Activated naive CD8-positive, alpha-beta T cell treated with anti-CD3 and anti-CD28 coated beads for 36 hours (primary cell): ENCODE measurements around the gene FITM1. TPM values are rescaled to one million over a fixed set of nuclear protein-coding genes. Genes with fewer than 3 reads are reported as not detected.

Experiments
- DNase-seq: peaks from one replicate; pipeline ENCODE4 v3.0.0; 2021
- H3K27ac Mint-ChIP-seq: one replicate; pipeline ENCODE4 v1.8.0; 2022; ENCODE audit warnings: mild to moderate bottlenecking, moderate library complexity, mixed read lengths
- H3K27me3 Mint-ChIP-seq: one replicate; pipeline ENCODE4 v1.8.0; 2022; ENCODE audit warnings: mild to moderate bottlenecking, mixed read lengths
- H3K36me3 Mint-ChIP-seq: one replicate; pipeline ENCODE4 v1.8.0; 2021; ENCODE audit warnings: mild to moderate bottlenecking, mixed read lengths
- H3K4me1 Mint-ChIP-seq: one replicate; pipeline ENCODE4 v1.8.0; 2021; ENCODE audit warnings: mixed read lengths
- H3K4me3 Mint-ChIP-seq: one replicate; pipeline ENCODE4 v1.8.0; 2022; ENCODE audit warnings: mild to moderate bottlenecking, moderate library complexity, mixed read lengths
- H3K9me3 Mint-ChIP-seq: one replicate; pipeline ENCODE4 v1.8.0; 2022; ENCODE audit warnings: mixed read lengths
- total RNA-seq, 2 experiments: library from RNA; stranded (reverse); gene quantifications; one replicate each; pipeline ENCODE4 v1.2.3, GENCODE V29; 2021

FITM1 gene
- total RNA-seq, 2 experiments from 2014 or later, result 0.29 TPM; not detected in 1

GRCh38 chr14:24171422-24172260 is 41.2 kb downstream of the FITM1 start, which contains the start of gene REC8:
Gene REC8 (plus strand): TSS chr14:24172080. CDS start chr14:24172553, 473 bp downstream.
- peak within 1 kb of the TSS; percentile 83 for H3K27ac Mint-ChIP-seq
- DNase-seq, result peak; percentile 83
- peaks cover 31% of the 10 kb centered on the region for H3K36me3 Mint-ChIP-seq
- H3K27me3 Mint-ChIP-seq, result no peaks in the 10 kb centered on the region
- peak within 1 kb of the TSS; percentile 78 for H3K4me3 Mint-ChIP-seq
- peaks cover 22% of the 10 kb centered on the region for H3K4me1 Mint-ChIP-seq
- H3K9me3 Mint-ChIP-seq, result no peaks in the 10 kb centered on the region

DNA sequence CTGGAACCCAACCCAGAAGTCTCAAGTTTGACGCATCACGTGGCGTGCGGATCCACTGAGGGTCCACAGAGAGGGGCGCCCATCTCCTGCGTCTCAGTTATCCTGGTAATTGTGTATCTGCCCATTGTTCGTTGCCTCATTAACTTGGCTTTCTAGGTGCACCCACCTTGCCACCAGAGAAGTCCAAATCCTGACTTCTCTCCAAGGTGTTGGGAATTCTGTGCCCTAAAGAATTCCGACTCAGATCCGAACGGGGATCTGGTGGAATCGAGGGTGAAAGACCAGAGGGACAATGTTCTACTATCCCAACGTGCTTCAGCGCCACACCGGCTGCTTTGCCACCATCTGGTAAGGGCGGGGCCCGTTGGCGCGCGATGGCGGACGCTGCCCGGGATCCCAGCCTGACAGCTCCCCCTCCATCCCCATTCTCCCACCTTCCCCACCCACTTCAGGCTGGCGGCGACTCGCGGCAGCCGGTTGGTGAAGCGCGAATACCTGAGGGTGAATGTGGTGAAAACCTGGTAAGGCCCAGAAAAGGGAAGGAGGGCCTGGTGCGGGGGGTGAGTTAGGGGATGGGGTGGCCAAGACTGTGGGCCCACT is 41.9 kb downstream of the FITM1 start:
- DNase-seq, result no peak
- peak overlapping the region; percentile 54 for H3K27ac Mint-ChIP-seq
- peaks cover 26% of the 10 kb centered on the region for H3K36me3 Mint-ChIP-seq
- peak overlapping the region; percentile 78 for H3K4me3 Mint-ChIP-seq
- H3K27me3 Mint-ChIP-seq, result no peaks in the 10 kb centered on the region
- peaks cover 18% of the 10 kb centered on the region for H3K4me1 Mint-ChIP-seq
- no peaks in the 10 kb centered on the region for H3K9me3 Mint-ChIP-seq

DNA sequence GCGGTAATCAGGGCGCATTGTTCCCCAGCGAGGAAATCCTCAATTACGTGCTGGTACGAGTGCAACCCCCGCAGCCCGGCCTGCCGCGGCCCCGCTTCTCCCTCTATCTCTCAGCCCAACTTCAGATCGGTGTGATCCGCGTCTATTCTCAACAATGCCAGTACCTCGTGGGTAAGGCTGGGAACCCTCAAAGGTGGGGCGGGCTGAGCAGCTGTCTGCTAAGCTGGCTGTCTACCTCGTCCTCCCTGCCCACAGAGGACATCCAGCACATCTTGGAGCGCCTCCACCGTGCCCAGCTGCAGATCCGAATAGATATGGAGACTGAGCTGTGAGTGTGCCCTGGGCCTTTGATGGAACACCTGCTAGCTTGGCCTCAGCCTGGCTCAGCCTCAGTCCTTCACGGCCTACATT is 42.4 kb downstream of the FITM1 start:
- no peak for DNase-seq
- peaks cover 18% of the 10 kb centered on the region for H3K4me1 Mint-ChIP-seq
- H3K27me3 Mint-ChIP-seq, result no peaks in the 10 kb centered on the region
- no peaks in the 10 kb centered on the region for H3K9me3 Mint-ChIP-seq
- H3K4me3 Mint-ChIP-seq, result peak overlapping the region; percentile 78
- peaks cover 23% of the 10 kb centered on the region for H3K36me3 Mint-ChIP-seq
- H3K27ac Mint-ChIP-seq, result peak overlapping the region; percentile 25

DNA sequence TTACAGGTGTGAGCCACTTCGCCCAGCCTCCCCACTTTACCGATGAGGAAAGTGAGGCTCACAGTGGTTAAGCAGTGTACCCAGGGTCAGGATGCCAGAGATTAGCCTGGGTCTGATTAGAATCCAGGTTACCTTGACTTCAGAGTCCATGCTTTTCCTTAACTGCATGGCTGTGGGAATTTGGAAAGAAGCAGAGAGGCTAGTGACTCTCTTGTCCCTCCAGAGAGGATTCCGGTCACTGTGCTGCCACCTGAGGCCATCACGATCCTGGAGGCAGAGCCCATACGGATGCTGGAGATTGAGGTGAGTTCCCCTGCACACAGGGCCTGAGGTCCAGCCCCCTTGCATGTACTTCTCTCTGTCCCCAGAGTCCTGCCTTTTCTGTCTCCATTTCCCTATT is 46.1 kb downstream of the FITM1 start:
- H3K27me3 Mint-ChIP-seq, result no peaks in the 10 kb centered on the region
- peaks cover 10% of the 10 kb centered on the region for H3K36me3 Mint-ChIP-seq
- no peaks in the 10 kb centered on the region for H3K9me3 Mint-ChIP-seq
- no peak for DNase-seq
- H3K4me1 Mint-ChIP-seq, result peaks cover 11% of the 10 kb centered on the region
- no peak overlapping the region for H3K27ac Mint-ChIP-seq
- H3K4me3 Mint-ChIP-seq, result no peak overlapping the region

GRCh38 chr14:24177041-24177825 is 46.8 kb downstream of the FITM1 start:
- H3K4me1 Mint-ChIP-seq, result peaks cover 8% of the 10 kb centered on the region
- no peak overlapping the region for H3K4me3 Mint-ChIP-seq
- peaks cover 8% of the 10 kb centered on the region for H3K36me3 Mint-ChIP-seq
- no peaks in the 10 kb centered on the region for H3K9me3 Mint-ChIP-seq
- H3K27me3 Mint-ChIP-seq, result no peaks in the 10 kb centered on the region
- peak overlapping the region; percentile 6 for H3K27ac Mint-ChIP-seq
- DNase-seq, result no peak

DNA sequence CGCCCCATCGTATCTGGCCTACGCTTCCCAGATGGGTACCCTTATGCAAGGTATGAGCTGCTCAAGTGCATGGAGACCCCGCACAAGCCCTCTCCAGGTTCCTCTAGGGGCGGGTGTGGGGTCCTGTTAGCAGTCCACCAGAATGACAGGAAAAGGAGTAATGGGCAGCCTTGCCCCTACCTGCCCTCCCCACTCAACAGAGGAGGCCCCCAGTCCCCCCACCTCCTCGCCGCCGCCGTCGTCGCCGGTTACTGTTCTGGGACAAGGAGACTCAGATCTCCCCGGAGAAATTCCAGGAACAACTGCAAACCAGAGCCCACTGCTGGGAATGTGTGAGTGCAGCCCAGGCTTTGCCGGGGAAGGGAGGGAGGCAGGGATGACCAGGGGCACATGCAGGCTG is 47.4 kb downstream of the FITM1 start:
- Mint-ChIP-seq H3K27ac (no peak overlapping the region), H3K36me3 (peaks cover 8% of the 10 kb centered on the region), H3K4me3 (no peak overlapping the region), H3K27me3 (no peaks in the 10 kb centered on the region), H3K9me3 (no peaks in the 10 kb centered on the region), H3K4me1 (peaks cover 10% of the 10 kb centered on the region)
- no peak for DNase-seq

DNA sequence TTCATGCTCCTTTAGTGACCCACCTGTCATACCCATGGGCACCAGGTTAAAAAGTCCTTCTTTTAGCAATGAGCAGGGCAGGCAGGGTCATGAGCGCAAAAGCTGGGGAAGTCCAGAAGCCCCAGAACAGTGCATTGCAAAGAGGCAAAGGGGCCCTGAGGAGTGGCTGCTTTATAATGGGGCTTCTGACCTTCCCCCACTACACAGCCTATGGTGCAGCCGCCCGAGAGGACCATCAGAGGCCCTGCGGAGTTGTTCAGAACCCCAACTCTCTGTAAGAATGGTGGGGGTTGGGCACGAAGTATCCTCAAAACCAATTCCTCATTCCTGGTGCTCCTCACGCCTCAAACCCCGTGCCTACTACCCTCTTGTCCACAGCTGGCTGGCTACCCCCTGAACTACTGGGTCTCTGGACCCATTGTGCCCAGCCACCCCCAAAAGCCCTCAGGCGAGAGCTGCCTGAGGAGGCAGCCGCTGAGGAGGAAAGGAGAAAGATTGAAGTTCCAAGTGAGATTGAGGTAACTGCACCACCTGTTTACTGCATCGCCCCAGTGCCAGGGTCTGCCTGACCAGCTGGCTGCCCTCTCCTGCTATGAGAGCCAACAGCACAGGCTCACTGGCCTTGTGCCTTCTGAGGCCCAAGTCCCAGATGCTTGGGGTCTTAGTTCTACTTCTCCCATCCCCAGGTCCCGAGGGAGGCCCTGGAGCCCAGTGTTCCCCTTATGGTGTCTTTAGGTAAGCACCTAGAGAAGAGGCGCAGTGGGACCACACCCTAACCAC is 48.1 kb downstream of the FITM1 start:
- Mint-ChIP-seq H3K27me3 (no peaks in the 10 kb centered on the region), H3K4me1 (peaks cover 10% of the 10 kb centered on the region), H3K27ac (no peak overlapping the region), H3K4me3 (no peak overlapping the region), H3K36me3 (peaks cover 4% of the 10 kb centered on the region), H3K9me3 (no peaks in the 10 kb centered on the region)
- DNase-seq, result no peak

GRCh38 chr14:24179294-24179960 is 49.0 kb downstream of the FITM1 start:
- Mint-ChIP-seq H3K36me3 (peaks cover 4% of the 10 kb centered on the region), H3K9me3 (no peaks in the 10 kb centered on the region), H3K4me3 (no peak overlapping the region), H3K27me3 (no peaks in the 10 kb centered on the region), H3K4me1 (peaks cover 10% of the 10 kb centered on the region), H3K27ac (peak overlapping the region; percentile 35)
- DNase-seq, result no peak

DNA sequence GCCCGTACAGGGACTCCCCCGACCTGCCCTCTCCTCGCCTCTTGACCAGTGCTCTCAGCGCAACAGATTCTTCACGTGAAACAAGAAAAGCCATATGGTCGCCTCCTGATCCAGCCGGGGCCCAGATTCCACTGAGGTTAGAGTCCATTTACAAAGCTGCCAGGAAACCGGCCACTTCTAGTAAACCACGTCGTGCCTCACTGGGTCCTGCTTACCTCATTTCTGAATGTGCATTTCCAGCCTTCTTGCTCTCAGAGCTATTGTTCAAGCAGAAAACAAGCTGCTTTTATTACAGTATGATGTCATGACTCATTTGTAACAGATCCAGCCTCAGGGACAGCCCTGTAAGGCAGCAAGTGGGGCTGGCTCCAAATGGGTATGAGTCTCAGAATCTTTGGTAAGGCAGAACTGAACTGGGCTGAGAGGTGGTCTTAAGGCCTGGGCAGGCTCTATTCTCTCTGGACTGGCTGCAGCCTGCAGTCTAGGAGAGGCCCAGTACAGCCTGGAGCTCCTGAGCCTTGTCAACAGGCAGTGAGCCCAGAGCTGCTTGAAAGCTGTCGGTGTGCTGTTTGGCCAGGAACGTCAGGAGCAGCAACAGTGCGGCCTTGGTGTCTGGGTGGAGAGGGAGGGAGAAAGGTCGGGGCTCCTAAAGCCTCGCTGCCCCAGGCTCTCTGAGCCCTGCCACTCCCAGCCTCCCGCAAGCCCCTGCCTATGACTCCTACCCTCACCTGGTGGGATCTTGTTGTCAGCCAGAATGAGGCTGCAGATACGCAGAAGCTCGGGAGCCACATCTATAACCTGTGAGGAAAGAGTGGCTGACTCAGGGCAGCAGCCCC is 49.7 kb downstream of the FITM1 start:
- H3K4me1 Mint-ChIP-seq, result peaks cover 3% of the 10 kb centered on the region
- H3K9me3 Mint-ChIP-seq, result no peaks in the 10 kb centered on the region
- H3K27ac Mint-ChIP-seq, result peak overlapping the region; percentile 35
- no peak overlapping the region for H3K4me3 Mint-ChIP-seq
- H3K27me3 Mint-ChIP-seq, result no peaks in the 10 kb centered on the region
- DNase-seq, result no peak
- peaks cover 5% of the 10 kb centered on the region for H3K36me3 Mint-ChIP-seq

DNA sequence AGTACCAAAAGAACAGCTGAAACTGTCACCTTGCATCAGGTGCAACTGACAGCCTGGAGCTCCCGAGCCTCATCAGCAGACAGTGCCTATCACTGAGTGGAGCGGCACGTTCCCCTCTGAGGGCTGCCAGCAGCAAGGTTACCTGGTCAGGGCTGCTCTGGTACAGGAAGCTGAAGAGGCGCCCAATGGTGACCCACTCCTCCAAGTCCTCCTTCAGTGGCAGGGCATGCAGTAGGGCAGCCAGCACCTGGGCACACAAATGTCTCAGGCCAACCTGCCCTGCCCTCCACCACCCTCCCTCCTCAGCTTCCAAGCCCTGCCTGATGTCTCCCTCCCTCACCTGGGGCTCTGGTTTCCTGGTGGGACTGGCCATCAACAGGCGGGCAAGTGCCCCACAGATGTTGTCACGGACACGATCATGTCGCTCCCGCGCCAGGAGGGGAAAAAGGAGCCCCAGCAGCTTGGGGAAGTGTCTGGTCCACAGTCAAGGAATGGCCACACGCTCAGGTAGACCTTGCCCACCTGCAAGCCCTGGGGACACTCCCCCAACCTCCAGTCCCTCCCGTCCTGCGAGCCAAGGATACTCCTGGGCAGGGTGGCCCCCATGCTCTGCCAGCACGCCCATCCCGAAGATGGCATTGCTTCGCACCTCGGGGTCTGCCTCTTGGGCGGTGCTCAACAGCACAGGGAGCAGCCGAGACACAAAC is 51.1 kb downstream of the FITM1 start:
- H3K9me3 Mint-ChIP-seq, result no peaks in the 10 kb centered on the region

More for the DNA sequence above, 51.1 kb downstream of the FITM1 start:
- peak overlapping the region; percentile 2 for H3K27ac Mint-ChIP-seq
- H3K36me3 Mint-ChIP-seq, result peaks cover 11% of the 10 kb centered on the region
- peaks cover 4% of the 10 kb centered on the region for H3K4me1 Mint-ChIP-seq
- DNase-seq, result no peak
- H3K27me3 Mint-ChIP-seq, result no peaks in the 10 kb centered on the region
- no peak overlapping the region for H3K4me3 Mint-ChIP-seq
